DOHH2 (cell line): Measurements from ENCODE around the gene ATP8A2.

ENCODE experiments used
- H3F3A ChIP-seq: fragments of 200-600 bp; sonication (generic), shearing (Covaris generic); 2 replicates; pipeline ENCODE4 v1.6.0; 2016; ENCODE audit warnings: antibody characterized with exemption, mild to moderate bottlenecking; ENCODE audit not compliant: control insufficient read depth, insufficient read depth
- H3K27ac ChIP-seq: fragments of 200-600 bp; sonication (generic); 2 replicates; pipeline ENCODE4 v1.5.1; 2014; ENCODE audit warnings: low read depth, mild to moderate bottlenecking, low read length, moderate library complexity
- H3K27me3 ChIP-seq: fragments of 200-600 bp; sonication (generic); 2 replicates; pipeline ENCODE4 v1.6.1; 2014; ENCODE audit warnings: mild to moderate bottlenecking, low read length, mixed read lengths; ENCODE audit not compliant: control insufficient read depth
- H3K36me3 ChIP-seq: fragments of 200-600 bp; sonication (generic); 2 replicates; pipeline ENCODE4 v1.6.1; 2014; ENCODE audit warnings: mild to moderate bottlenecking, low read length, moderate library complexity, mixed read lengths; ENCODE audit not compliant: control insufficient read depth
- H3K4me1 ChIP-seq: fragments of 200-600 bp; sonication (generic); 2 replicates; pipeline ENCODE4 v1.6.1; 2014; ENCODE audit warnings: mild to moderate bottlenecking, low read length, mixed read lengths; ENCODE audit not compliant: control insufficient read depth
- H3K4me2 ChIP-seq: fragments of 200-600 bp; sonication (generic); 2 replicates; pipeline ENCODE4 v1.6.0; 2014; ENCODE audit warnings: mild to moderate bottlenecking, low read length, moderate library complexity
- H3K4me3 ChIP-seq: fragments of 200-600 bp; sonication (generic); 2 replicates; pipeline ENCODE4 v1.5.1; 2014; ENCODE audit warnings: mild to moderate bottlenecking, low read length, mixed read lengths
- H3K79me2 ChIP-seq: fragments of 200-600 bp; sonication (generic); 2 replicates; pipeline ENCODE4 v1.6.1; 2014; ENCODE audit warnings: mild to moderate bottlenecking, low read length, mixed read lengths; ENCODE audit not compliant: control insufficient read depth
- H3K9me2 ChIP-seq: fragments of 200-600 bp; sonication (generic); replicated peaks from 2 replicates; pipeline ENCODE4 v1.6.1; 2014; ENCODE audit warnings: mild to moderate bottlenecking, low read length, mixed read lengths; ENCODE audit not compliant: control insufficient read depth
- H3K9me3 ChIP-seq: fragments of 200-600 bp; sonication (generic); 2 replicates; pipeline ENCODE4 v1.6.1; 2014; ENCODE audit warnings: antibody characterized with exemption, low read length, mixed read lengths; ENCODE audit not compliant: control insufficient read depth, insufficient read depth
- H4K20me1 ChIP-seq: fragments of 200-600 bp; sonication (generic); 2 replicates; pipeline ENCODE4 v1.6.0; 2014; ENCODE audit warnings: low read depth, mild to moderate bottlenecking, antibody characterized with exemption, low read length, moderate library complexity; ENCODE audit not compliant: control insufficient read depth, insufficient read depth
- CTCF ChIP-seq: fragments of 200-600 bp; sonication (generic); IDR thresholded peaks from one replicate; pipeline ENCODE4 v1.5.1; 2014; ENCODE audit warnings: antibody characterized with exemption, mild to moderate bottlenecking, low read depth, low read length; ENCODE audit not compliant: poor library complexity, severe bottlenecking
- EZH2phosphoT487 ChIP-seq: fragments of 200-600 bp; sonication (generic); IDR thresholded peaks from 2 replicates; pipeline ENCODE4 v1.6.1; 2017; ENCODE audit warnings: borderline replicate concordance, mild to moderate bottlenecking, antibody characterized with exemption, low read length, moderate library complexity, mixed read lengths

The ATP8A2 gene

GRCh38 chr13:26051657-26052311, 680.0 kb downstream of the ATP8A2 start, which contains the start of gene SHISA2:
TSS of gene SHISA2 (minus strand) at chr13:26052016. CDS start at chr13:26050975, 1,041 bp downstream.
- TF ChIP-seq EZH2phosphoT487 (no peak), CTCF (no peak)
- H3K27ac ChIP-seq = no peak within 1 kb of the TSS

GRCh38 chr13:26052337-26052736, 680.6 kb downstream of the ATP8A2 start:
- H3K36me3 ChIP-seq = no peaks in the 10 kb centered on the region
- no peaks in the 10 kb centered on the region for H4K20me1 ChIP-seq
- H3K9me3 ChIP-seq = peaks cover 3% of the 10 kb centered on the region; the same call in 1 of the 2 replicates
- 0 out of 2 replicates have a peak, but pooled peaks cover 3% of the 10 kb centered on the region for H3K27me3 ChIP-seq
- no peak overlapping the region for H3K4me3 ChIP-seq
- no peak for TF ChIP-seq EZH2phosphoT487
- no peak for TF ChIP-seq CTCF
- H3K4me1 ChIP-seq = no peaks in the 10 kb centered on the region
- H3K9me2 ChIP-seq = no peaks in the 10 kb centered on the region
- no peak overlapping the region for H3K27ac ChIP-seq
- no peaks in the 10 kb centered on the region for H3F3A ChIP-seq
- H3K4me2 ChIP-seq = no peak overlapping the region
- H3K79me2 ChIP-seq = no peaks in the 10 kb centered on the region

More at GRCh38 chr13:26051657-26052311, 680.0 kb downstream of the ATP8A2 start, which contains the start of gene SHISA2:
- peaks cover 3% of the 10 kb centered on the region; the same call in 1 of the 2 replicates for H3K9me3 ChIP-seq
- H3K9me2 ChIP-seq = no peaks in the 10 kb centered on the region
- H3F3A ChIP-seq = no peaks in the 10 kb centered on the region
- H3K4me2 ChIP-seq = no peak within 1 kb of the TSS
- no peaks in the 10 kb centered on the region for H3K36me3 ChIP-seq
- no peaks in the 10 kb centered on the region for H4K20me1 ChIP-seq
- H3K27me3 ChIP-seq = 0 out of 2 replicates have a peak, but pooled peaks cover 3% of the 10 kb centered on the region
- H3K79me2 ChIP-seq = no peaks in the 10 kb centered on the region
- H3K4me1 ChIP-seq = no peaks in the 10 kb centered on the region
- no peak within 1 kb of the TSS for H3K4me3 ChIP-seq

GRCh38 chr13:26053418-26053980, 681.7 kb downstream of the ATP8A2 start:
- H3K9me2 ChIP-seq = no peaks in the 10 kb centered on the region
- no peak overlapping the region for H3K27ac ChIP-seq
- no peaks in the 10 kb centered on the region for H3K79me2 ChIP-seq
- no peak overlapping the region for H3K4me3 ChIP-seq
- no peak overlapping the region for H3K4me2 ChIP-seq
- H3K4me1 ChIP-seq = no peaks in the 10 kb centered on the region
- no peaks in the 10 kb centered on the region for H3K36me3 ChIP-seq
- TF ChIP-seq CTCF = no peak
- H4K20me1 ChIP-seq = no peaks in the 10 kb centered on the region
- 0 out of 2 replicates have a peak, but pooled peaks cover 3% of the 10 kb centered on the region for H3K27me3 ChIP-seq
- H3F3A ChIP-seq = no peaks in the 10 kb centered on the region
- H3K9me3 ChIP-seq = peaks cover 3% of the 10 kb centered on the region; the same call in 1 of the 2 replicates
